Epidermal melanocyte (primary cell): ENCODE measurements around the gene TEX54.
"Not testable (repeated sequence)": the region's sequence is repeated elsewhere in the genome, so short reads cannot be mapped to it uniquely, and the experiment has no call there.

ENCODE experiments used
- DNase-seq: peaks from one replicate; pipeline ENCODE4 v3.0.0; 2011; ENCODE audit warnings: low spot score; ENCODE audit not compliant: insufficient read length

The TEX54 gene

GRCh38 chr11:62855571-62856332, 23.1 kb upstream of the TEX54 start:
- peak; percentile 92 for DNase-seq

DNA sequence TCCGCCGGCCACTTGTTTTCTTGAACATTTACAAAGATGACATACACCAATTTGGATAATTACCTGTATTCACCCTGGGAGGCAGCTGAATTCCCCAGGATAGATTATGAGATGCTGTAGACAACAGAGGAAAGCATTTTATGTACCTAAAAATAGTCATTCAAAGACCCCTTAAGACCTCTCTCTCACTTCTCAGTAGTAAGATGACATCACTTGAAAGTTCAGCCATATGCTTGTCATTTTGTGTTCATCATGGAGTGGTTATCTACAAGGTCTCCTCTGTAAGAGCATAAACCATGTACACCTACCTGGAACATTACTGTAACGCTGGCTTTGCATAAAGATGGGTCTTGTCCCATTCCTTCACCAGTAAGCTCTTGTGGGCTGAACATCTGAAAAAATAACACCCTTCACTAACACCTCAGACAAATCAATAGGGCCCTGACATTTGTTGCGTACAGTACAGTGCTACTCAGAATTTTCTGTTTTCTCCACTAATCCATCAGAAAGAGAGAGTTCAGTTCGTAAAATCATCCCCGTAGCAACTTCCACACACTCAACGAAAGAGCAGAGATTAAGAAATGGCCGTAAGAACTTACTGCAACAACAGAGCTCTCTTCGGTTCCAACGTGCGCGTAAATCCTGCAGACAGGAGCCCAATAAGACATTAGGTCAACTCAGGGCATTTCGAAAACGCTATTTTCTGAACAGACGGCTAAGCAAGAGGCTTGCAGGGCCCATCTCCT, 22.4 kb upstream of the TEX54 start:
- no peak for DNase-seq

- DNase-seq, result no peak
Measured at GRCh38 chr11:62854013-62854824, 21.6 kb upstream of the TEX54 start.

GRCh38 chr11:62853279-62853965, 20.8 kb upstream of the TEX54 start:
- no peak for DNase-seq

- no peak for DNase-seq
Measured at GRCh38 chr11:62852523-62853188, 20.0 kb upstream of the TEX54 start.

DNA sequence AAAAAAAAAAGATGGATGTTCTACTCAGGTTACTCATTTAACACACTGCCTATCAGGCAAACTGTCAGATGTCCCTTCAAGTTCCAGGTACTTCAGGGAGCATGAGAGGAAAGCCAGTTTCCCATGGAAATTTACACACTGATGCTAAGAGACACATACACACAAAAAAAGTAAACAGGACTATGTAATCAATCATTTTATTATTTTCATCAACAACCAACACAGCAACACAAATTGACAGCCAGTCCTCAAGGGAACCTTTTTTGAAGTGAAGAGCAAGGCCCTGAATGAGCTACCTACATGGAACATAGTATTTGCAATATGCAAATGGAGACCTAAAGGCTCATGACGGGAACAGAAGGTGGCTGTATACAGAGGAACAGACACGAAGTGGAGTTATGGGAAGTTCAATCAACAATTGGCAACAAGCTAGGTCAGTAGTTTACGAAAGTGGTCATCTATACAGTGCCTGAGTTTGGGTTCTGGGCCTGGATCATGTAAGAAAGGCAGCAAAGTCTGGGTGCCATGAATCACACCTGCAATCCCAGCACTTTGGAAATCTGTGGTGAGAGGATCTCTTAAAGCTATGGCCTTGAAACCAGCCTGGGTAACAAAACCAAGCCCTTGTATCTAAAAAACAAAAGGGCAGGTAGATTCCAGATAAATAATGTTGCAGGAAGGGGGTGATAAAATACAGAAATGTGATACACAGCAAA, 19.3 kb upstream of the TEX54 start:
- DNase-seq, result no peak

DNA sequence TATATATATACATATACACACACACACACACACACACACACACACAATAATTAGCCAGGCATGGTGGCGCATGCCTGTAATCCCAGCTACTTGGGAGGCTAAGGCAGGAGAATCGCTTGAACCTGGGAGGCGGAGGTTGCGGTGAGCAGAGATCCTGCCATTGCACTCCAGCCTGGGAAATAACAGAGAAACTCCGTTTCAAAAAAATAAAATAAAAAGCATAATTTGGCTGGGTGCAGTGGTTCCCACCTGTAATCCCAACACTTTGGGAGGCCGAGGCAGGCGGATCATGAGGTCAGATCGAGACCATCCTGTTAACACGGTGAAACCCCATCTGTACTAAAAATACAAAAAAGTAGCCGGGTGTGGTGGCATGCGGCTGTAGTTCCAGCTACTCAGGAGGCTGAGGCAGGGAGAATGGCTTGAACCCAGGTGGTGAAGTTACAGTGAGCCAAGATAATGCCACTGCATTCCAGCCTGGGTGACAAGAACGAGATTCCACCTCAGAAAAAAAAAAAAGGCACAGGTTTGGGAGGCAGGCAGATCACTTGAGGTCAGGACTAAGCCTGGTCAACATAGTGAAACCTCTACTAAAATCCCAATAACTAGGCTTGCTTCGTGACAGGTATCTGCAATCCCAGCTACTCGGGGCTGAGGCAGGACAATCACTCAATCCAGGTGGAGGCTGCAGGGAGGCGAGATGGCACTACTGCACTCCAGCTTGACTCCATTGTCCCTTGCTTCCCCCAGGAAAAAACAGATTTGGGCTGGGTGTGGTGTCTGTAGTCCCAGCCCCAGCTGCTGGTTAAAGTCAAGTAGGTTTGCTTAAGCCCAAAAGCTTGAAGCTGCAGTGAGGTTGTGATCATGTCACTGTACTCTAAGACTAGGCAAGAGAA, 18.5 kb upstream of the TEX54 start:
- no peak for DNase-seq

GRCh38 chr11:62847767-62848314, 15.2 kb upstream of the TEX54 start:
- no peak for DNase-seq

DNA sequence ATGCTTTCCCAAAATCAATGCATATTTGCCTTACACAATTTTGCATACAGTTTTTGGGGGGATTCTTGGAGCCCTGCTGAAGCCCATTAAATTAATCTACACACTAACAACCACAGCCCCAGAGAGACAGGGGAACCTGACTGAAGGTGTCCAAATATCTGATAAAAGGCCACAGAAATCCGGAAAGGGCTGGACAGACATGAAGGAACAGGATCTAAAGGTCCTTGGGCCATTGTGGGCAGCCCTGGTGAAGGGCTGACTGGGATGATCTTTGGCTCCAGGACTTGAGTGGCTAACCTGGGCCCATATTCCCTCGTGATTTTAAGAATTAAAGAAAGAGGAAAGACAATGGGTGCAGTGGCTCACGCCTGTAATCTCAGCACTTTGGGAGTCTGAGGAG, 13.5 kb upstream of the TEX54 start:
- DNase-seq, result no peak

DNA sequence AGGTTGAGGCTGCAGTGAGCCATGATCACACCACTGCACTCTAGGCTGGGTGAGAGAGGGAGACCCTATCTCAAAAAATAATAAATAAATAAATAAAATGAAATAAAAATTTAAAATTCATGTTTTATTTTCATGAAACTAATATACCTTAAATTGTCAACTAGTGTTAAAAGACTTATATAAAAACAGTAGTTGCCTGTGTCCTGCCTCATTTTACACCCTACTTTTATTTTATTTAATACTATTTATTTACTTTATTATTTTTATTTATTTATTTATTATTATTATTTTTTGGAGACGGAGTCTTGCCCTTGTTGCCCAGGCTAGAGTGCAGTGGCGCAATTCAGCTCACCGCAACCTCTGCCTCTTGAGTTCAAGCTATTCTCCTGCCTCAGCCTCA, 11.5 kb upstream of the TEX54 start:
- DNase-seq, result no peak

GRCh38 chr11:62843466-62843865, 10.8 kb upstream of the TEX54 start:
- no peak for DNase-seq

- not testable (repeated sequence) for DNase-seq
Measured at GRCh38 chr11:62842891-62843290, 10.2 kb upstream of the TEX54 start.

DNA sequence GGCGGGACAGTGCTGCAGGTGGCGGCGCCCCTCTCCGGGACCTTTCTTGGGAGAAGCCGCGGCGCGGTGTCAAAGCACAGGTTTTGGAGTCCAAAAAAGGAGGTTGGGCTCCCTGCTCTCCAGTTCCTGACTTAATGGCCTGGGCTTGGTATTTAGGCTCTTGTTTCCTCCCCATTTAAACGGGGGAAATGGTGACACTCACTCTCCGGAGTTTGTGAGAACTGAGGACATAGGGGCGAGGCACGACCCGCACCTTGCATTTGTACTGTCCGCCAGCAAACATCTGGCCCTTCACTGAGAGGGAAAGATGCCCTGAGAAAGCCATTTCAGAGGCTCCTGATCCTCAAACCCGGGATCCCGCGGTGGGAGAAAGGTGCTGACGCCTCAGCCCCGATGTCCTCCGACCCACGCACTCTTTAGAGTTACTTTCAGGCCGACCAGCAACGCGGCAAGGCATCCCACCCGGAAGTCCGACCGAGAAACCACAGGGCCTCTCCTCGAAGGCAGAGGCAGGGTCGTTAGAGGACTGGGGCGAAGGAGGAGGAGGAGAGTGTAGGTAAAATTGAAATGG, 9.6 kb upstream of the TEX54 start:
- no peak for DNase-seq

GRCh38 chr11:62841361-62842170, 8.9 kb upstream of the TEX54 start:
- DNase-seq, result peak; percentile 92

DNA sequence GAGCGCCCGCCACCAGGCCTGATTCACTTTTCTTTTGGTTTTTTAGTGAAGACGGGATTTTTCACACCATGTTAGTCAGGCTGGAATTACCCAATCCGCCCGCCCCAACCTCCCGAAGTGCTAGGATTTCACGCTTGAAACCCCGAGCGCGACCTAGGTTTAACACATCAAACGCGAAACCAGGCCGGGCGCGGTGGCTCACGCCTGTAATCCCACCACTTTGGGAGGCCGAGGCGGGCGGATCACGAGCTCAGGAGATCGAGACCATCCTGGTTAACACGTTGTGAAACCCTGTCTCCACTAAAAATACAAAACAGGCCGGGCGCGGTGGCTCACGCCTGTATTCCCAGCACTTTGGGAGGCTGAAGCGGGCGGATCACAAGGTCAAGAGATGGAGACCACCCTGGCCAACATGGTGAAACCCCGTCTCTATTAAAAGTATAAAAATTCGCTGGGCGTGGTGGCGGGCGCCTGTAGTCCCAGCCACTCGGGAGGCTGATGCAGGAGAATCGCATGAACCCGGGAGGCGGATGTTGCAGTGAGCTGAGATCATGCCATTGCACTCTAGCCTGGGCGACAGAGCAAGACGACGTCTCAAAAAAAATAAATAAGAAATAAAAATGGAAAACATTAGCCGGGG, 8.2 kb upstream of the TEX54 start:
- DNase-seq, result not testable (repeated sequence)

DNA sequence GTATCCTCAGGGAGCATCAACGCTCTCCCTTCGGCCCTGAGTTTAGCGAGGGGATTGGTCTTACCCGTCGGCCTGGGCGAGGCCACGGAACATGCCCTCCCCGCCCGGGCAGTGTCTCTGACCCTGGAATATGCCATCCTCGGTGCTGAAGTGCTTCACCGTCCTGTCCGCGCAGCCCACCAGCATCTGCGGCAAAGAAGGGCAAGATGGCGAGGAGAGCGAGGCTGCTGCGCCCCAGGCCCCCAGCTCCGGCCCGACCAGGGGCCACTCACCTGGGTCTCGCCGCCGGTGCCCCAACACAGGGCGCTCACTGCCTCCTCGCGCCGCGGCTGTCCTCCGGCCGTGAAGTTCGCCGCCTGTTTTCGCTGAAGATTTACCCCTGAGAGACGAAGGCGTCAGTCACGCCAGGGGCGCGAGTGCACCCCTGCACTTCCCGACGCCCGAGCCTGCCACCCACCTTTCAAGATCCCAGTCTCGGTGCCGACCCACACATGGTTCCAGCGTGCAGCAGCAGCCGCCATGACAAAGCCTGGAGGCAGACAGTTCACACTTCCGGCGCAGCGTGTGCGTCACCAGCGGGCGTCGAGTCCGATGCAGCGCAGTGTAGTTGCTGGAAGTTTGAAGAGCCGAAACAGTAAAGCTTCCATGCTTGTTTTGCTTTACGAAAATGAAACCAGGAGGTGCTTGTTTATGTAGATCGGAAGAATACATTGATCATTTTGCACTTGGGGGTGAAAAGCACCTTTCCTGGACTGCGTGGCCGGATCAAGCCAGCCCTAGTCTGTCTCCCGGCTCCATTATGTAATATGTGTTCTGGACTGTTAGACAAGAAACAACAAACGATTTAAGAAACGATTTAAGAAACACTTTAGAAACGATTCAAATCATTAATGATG, 6.7 kb upstream of the TEX54 start, which contains the start of gene WDR74:
Gene WDR74, minus strand, starts transcription at position 541 of the 896 bp plus-strand sequence. Its CDS starts 20 bp downstream, at position 521.
- peak; percentile 91 for DNase-seq
